ENCODE measurements around the gene PRR5. TPM values are rescaled to one million over a fixed set of nuclear protein-coding genes. Genes with fewer than 3 reads are reported as not detected.
"Not testable (repeated sequence)": the region's sequence is repeated elsewhere in the genome, so short reads cannot be mapped to it uniquely, and the experiment has no call there.

The PRR5 gene, protein sequence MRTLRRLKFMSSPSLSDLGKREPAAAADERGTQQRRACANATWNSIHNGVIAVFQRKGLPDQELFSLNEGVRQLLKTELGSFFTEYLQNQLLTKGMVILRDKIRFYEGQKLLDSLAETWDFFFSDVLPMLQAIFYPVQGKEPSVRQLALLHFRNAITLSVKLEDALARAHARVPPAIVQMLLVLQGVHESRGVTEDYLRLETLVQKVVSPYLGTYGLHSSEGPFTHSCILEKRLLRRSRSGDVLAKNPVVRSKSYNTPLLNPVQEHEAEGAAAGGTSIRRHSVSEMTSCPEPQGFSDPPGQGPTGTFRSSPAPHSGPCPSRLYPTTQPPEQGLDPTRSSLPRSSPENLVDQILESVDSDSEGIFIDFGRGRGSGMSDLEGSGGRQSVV
- 9.4 and 10.5 TPM in 2 replicates for total RNA-seq (2014; rRNA removed)
- 13.4 TPM for polyA plus RNA-seq (2012)

DNA sequence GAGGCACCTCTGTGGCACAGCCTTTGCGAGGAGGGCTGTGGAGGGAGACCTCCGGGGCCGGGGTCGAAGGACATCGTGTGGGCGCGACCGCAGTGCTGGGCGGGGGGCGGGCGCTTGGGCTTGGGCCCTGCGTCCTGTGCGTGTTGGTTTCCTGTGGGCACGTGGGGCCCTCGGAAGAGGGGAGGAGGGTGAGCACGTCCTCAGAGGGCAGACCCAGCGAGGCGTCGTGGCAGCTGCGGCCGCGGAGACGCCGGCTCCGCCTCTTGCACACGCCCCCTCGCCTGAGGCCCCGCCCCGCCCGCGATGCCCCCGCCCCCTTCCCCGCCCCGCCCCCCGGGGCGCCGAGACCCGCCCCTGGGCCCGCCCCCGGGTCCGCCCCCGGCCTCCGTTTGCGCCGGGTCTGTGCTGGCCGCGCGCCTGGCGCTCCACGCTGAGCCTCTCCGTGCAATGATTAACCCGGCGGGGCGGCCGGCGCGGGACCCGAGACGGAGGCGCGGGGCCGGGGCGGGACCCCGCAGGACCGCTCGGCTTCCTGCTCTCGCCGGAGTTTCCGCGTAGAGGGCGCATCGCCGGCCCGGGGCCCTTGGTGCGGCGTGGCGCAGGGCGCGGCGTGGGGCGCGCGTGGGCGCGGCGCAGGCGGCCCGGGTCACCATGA, at the start of gene PRR5:
PRR5 (plus strand) TSS at position 381 of the 655 bp plus-strand sequence; CDS start at position 652, 271 bp downstream.
- peak; percentile 57 for DNase-seq (ENCODE audit: low read depth)

DNA sequence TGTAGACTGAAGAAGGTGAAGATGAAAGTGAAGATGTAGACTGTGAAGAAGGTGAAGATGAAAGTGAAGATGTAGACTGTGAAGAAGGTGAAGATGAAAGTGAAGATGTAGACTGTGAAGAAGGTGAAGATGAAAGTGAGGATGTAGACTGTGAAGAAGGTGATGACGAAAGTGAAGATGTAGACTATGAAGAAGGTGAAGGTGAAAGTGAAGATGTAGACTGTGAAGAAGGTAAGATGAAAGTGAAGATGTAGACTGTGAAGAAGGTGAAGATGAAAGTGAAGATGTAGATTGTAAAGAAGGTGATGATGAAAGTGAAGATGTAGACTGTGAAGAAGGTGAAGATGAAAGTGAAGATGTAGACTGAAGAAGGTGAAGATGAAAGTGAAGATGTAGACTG, 49.1 kb upstream of the PRR5 start:
- not testable (repeated sequence) for DNase-seq (ENCODE audit: low read depth)

DNA sequence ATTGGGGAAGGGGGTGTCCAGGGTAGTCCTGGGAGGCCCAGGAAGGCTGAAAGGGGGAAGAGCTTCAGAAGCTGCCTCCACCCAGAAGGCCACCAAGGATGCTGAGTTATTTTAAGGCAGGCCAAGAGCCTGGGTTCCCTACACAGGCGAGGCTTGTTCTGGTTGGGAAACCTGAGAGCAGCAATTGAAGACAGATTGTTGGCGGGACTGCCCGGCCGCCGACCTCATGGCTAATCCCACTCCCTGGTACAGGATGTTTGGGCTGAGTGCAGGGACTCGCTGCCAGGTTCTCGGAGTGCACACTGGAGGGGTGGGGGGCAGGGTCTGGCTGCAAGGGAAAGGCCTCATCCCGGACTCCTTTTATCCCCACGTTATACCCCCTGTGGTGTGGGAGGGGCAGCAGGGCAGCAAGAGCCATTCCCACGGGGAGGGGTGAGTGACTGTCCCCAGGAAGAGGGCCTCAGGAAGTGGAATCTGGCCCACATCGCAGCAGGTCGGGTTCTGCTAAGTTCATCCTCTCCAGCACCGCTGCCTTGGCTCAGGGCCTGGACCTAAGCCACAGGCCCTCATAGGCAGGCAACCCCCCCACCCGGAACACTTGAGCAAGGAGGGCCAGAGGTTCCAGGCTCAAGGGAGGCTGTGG, 43.6 kb upstream of the PRR5 start:
- DNase-seq (ENCODE audit: low read depth): peak; percentile 10

DNA sequence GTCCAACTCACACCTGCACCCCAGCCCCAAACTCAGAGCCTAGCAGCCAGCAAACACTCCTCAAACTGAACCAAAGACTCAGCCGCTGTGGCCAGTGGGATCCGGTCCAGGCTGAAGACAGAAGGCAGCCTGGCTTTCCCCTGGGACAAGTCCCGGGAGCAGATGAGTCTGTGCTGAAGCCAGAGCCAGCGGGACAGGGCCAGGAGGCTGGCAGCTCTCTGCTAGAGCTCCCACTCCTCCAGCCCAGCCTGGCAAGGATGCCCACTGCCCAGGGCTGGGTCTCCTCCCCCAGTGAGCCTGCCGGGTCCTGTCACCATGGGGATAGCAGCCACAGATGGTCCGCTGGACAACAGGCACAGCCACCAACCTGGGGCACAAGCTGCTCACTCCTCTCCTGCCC, 42.9 kb upstream of the PRR5 start:
- DNase-seq (ENCODE audit: low read depth): peak; percentile 19

DNA sequence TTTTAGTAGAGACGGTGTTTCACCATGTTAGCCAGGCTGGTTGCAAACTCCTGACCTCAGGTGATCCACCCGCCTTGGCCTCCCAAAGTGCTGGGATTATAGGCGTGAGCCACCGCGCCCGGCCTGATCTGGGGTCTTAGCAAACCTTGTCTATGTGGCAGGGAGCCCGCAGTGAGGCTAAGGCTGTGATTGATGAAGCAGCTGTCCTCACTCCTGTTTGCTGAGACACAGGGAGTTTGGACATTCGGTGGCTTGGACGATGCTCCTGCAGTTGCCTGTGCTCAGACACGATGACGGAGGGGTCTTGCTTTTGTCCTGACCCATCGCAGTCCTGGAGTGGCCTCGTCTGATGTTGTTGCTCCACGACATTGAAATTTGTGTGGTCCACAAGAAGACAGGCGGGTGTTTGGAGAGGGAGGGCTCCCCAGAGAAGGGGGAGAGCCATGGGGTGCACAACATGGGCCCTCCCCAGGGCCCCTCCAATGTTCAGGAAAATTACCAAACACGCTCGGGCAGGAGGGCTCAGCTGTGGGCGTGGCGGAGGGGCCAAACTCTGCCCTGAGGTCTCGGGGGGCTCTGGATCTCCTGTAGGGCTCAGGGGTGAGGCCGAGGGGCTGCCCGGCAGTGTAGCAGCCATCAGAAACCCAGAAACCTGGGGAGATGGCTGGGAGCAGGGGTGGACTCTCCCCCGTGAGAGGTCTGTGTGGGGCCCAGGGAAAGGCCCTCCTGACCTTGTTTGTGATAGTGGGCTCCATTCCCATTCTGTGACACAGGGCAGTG, 41.8 kb upstream of the PRR5 start:
- no peak for DNase-seq (ENCODE audit: low read depth)

DNA sequence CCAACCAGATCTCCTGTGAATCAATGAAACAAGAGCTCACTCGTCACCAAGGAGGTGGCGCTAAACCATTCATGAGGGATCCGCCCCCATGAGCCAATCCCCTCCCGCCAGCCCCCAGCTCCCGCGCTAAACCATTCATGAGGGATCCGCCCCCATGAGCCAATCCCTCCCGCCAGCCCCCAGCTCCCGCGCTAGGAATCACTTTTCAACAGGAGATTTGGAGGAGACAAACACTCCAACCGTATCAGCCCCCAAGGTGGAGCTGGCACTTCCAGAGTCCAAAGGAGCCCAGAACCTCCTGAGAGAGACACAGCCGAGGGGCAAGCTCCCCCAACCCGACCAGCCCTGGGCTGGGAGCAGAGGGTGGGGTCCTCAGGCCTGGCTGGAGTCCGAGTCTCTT, 40.9 kb upstream of the PRR5 start:
- no peak for DNase-seq (ENCODE audit: low read depth)

DNA sequence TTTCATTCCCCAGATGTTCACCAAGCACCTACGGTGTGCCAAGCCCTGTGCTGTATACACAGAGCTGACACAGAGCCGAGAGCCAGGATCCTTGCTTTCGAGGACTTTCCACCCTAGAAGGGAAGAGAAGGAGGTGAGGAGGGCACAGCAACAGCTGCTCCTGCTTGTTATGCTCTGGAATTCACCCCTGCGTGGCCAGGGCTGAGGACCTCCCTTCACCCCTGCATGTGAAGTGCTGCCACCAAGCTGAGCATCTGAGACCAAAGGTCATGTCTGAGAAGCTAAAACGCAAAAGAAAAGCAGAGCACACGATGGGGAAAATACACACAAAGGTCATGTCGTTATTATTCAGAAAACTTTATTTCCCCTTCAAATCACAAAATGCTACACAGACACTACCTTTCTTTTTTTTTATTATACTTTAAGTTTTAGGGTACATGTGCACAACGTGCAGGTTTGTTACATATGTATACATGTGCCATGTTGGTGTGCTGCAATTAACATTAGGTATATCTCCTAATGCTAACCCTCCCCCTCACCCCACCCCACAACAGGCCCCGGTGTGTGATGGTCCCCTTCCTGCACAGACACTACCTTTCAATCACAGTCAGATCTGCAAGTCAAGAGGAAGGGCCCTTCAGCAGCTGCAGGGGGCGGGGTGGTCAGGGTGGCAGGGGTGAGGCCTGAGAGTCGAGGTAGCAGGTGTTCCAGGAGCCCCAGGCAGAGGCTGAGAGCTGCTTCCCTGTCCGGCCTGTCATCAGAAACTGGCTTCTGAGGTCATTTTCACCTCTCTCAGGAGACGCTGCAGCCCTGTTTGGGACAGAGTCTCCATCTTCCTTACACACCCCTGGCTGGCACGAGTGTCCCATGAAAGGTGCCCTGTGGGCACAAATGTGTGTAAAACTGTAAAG, 40.1 kb upstream of the PRR5 start:
- no peak for DNase-seq (ENCODE audit: low read depth)

DNA sequence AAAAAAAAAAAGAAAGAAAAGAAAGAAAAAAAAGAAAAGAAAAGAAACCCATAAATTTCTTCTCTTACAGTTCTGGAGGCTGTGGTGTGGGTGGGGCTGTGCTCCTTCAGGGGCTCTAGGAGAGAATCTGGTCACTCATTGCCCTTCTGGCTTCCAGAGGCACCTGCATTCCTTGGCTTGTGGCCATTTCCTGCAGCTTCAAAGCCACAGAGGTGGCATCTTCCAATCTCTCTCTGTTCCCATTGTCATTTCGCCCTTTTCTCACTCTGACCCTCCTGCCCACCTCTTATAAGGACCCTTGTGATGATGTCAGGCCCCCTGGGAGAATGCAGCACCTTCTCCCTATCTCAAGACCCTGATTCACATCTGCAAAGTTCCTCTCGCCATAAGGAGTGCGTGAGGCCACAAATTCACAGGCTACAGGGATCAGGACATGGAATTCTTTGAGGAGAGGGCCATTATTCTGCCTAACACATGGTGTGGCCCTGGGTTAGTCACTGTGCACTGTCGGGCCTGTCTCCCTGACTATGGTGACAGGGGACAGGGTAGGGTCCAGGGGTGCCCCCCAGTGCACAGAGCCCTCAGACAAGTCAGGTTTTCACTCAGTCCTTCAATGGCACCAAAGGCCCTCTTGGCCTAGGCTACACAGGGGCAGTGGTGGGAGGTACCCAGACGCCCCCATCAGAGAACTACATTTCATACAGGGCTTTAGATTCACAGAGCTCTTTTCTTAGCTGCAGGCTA, 38.6 kb upstream of the PRR5 start:
- no peak for DNase-seq (ENCODE audit: low read depth)

DNA sequence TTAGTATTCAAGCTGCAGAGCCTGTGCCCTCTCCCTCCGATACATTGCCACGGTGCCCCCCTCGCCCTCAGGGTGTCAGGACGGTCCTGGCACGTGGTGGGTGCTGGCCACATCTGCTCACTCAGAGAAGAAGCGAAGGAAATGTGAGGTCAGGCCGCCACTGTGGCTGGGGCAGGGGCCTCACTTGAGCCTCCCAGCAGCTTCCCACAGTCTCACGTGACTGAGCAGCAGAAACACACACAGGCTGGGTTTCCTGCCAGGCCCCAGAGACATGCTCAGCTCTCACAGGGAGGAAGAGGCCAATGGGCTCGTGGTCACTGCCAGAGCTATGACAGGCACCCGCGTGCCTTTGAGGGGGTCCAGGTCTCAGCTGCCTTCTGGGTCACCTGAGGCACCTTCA, 37.9 kb upstream of the PRR5 start:
- DNase-seq (ENCODE audit: low read depth): no peak

DNA sequence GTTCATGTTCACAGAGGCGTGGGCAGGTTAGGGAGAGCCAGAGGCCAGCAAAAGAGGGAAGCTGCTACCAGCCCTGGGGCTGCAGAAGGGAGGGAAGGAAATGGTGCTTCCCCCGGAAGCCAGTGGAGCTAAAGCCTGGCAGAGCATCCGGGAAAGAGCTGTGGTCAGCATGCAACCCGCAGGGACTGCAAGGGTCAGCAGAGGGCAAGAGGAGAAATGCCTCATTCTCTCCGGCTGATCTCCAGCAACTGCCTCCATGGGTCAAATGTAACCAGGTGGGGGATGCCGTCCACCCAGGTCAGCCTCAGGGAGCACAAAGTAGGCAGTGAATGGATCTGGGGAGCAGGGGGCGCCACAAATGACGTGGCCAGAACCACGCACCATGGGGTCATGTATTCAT, 36.9 kb upstream of the PRR5 start:
- DNase-seq (ENCODE audit: low read depth): peak; percentile 11

DNA sequence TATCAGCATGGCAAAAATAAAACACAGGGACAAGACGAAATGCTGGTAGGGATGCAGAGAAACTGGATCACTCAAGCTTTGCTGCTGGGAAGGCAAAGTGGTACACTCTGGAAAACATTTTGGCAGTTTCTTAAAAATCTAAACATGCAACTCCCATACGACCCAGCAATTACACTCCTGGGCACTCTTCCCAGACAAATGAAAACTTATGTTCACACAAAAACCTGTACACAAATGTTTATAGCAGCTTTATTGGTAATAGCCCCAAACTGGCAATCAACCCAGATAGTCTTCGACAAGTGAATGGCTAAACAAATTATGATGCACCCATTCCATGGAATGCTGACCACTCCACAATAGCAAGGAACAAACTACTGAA, 35.8 kb upstream of the PRR5 start:
- no peak for DNase-seq (ENCODE audit: low read depth)

DNA sequence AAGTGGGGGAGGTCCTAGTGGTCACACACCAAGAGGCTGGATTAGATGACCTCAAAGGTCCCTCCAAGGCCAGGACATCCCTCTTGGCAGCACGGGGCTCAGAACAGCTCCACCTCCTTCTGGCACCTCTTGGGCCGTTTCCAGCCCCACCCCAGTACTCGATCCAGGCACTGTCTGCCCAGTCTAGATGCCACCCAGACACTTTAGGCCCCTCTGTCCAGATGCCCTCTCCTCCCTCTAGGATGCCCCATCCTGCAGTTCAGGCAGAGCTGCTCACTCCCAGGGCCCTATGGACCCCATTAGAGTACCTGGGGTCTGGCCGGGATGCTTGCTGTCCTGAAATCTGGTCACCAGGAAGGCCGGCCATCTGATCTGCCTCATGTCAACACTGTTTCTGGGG, 34.7 kb upstream of the PRR5 start:
- DNase-seq (ENCODE audit: low read depth): no peak

DNA sequence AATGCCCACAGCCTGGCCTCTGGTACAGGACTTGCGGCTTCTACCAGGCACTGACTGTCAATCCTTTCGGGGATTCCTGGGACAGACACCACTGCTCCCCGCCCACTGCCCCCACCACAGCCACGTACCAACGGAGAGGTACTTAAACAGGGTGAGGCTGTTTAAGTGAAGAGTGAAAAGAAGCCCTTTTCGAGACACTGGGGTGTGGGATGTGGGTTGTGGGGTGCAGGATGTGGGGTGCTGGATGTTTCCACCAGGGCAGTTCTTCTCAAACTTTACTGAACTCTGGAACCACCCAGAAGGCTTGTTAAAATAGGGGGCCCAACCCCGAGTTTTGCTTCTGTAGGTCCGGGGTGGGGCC, 34.2 kb upstream of the PRR5 start:
- DNase-seq (ENCODE audit: low read depth): no peak

DNA sequence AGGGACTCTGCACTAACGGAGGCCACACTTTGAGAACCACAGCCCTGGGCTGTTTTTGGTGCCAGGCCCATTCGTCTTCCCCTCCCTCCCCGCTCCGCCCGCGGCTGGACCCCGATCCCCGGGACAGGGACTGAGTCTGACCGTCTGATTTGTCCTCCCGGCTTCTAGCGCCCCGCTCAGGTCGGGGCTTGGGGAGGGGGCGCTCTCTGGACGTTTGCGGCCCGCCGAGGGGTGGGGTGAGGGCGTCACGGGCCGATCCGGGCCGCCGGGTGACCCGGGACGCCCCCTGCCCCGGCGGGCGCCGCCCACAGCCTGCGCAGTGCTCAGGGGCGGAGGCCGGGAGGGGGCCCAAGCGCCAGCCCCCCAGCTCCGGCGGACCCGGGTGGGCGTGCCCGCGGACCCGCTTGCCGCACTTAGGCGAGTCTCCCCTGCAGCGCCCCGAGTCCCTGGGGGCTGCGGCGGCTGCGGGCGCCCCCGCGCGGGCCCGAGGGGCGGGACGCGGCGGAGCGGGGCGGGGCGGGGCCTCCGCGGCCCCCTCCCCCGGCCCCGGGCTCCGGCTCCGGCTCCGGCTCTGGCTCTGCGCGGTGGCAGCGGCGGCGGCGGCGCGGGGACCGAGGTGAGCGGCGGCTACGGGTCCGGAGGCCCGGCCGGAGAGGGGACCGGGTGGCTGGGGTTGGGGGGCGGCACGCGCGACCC, 33.7 kb upstream of the PRR5 start:
- no peak for DNase-seq (ENCODE audit: low read depth)

DNA sequence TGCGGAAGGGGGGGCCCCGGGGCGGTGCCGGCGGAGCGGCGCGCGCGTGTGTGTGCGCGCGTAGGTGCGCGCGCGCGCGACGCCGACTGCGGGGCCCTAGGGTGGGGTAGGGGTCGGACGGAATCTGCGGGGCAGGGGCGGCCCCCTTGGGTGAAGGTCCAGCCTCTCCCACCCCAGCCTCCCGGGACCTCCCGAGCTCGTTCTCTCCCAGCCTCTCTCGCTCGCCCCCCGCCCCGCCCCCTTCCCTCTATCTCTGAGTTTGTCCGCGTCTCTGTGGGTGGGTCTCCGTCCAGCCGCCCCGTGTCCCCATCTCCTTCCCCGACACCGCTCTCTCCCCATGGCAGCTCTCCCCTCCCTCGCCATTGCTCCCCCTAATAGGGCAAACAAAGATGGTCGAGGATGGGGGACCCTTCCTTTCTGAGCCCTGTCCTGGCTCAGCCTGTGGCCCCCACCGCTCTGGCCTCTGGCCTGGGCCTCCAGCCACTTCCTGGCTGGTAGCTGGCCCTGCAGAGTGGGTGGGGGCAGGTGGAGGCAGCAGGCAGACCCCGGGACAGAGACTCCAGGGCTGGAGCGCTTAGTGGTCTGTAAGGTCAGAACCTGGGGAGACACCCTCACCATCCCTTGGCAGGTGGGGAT, 33.0 kb upstream of the PRR5 start:
- DNase-seq (ENCODE audit: low read depth): no peak

DNA sequence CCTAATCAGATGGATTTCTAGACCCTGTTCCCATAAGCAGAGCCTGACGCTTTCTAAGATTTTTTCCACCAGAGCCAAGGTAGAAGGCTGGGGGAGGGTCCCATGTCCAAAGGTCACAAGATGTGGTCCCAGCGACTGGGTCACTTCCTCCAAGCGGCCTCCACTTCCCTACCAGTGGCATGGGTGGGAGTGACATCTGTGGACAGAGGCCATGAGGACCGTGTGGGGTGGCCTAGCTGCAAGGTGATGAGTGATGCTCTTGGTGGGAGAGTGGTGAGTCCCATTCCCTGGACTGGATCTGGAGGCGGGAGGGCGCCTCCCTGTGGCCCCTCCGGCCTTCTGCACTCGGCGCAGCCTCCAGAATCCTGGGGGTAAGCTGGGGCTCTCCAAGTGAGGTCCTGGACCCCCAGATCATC, 32.4 kb upstream of the PRR5 start:
- DNase-seq (ENCODE audit: low read depth): no peak

DNA sequence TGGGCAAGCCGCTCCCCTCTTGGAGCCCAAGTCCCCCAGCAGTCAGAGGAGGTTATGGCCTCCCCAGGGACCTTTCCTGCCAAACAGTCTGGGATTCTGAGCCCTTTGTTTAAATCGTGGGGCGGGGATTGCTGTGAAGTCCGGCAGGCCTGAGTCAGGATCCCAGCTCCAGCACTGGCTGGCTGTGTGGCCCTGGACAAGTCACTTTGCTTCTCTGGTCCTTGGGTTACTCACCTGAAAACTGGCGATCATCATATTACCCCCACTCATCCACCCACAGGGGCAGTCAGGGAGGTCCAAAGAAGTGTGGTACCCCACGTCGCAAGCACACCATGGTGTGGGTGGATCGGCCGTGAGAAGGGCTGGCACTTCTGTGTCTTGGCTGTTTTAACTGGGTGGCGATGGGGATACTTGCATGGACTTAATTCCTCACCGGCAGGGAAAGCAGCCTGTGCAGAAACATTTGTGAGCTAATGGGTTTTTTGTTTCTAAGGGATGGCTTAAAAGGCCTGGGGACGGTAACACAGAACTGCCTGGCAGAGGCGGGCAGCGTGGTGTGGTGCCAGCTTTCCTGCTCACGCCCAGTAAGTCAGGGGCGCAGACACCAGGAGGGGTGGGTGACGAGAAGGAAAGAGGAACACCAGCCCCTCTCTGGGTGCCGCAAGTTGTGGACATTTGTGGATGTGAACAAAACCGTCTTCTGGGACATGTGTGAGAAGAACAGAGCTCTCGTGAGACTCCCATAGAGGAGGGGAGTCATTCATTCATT, 31.6 kb upstream of the PRR5 start:
- DNase-seq (ENCODE audit: low read depth): no peak

DNA sequence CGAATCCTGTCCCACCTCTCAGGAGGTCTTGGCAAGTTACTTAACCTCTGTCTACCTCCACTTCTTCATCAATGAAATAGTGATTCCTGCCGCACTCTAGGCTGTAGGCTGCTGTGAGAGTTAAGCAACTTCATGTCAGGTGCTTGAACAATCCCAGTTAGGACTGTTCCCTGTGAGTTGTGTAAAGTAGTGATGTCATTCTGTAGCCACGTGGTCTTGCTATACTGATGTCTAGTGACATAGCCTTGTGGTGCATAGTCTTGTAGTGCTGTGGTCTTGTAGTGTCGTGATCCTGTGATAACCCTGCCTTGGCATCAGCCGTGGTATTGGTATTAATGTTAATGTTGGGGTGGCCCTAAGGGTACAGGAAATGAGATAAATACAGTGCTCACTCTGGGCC, 30.3 kb upstream of the PRR5 start:
- DNase-seq (ENCODE audit: low read depth): peak; percentile 15
